ENCODE measurements around the gene POLD2. TPM values are rescaled to one million over a fixed set of nuclear protein-coding genes. Genes with fewer than 3 reads are reported as not detected.

Gene POLD2
- total and polyA plus RNA-seq, 2 of the 8 experiments (the other 6 are each of a cell fraction or from before 2014, with no cell fraction given) = 148 to 214 TPM

DNA sequence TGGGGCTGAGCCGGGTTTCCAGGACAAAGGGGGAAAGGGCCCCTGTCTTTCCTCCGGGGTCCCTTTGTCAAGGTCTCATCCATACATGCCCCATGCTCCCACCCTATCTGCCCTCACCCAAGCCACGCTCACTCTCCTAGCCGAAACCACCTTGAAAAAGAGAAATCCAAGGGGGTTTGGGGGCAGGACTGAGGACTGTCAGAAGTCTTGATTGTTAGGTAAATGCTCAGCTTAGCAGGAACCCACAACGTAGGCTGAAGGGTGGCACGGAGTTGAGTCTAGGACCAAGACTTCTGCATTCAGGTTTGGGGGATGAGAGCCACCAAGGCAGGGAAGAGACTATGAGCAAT is 57.3 kb downstream of the POLD2 start:
- H2AK5ac ChIP-seq (ENCODE audit: low read depth, low read length) = no peak overlapping the region
- H4K91ac ChIP-seq (replicated peaks; ENCODE audit: insufficient read length, low read length) = no peak overlapping the region
- no peak overlapping the region for H3K4me3 ChIP-seq (ENCODE audit: extremely low read depth in 1 of 4, insufficient read depth in 2 of 4, low read depth in 3 of 4, low read length in 4 of 4)
- no peaks in the 10 kb centered on the region for H3K9me3 ChIP-seq (ENCODE audit: insufficient read depth in 2 of 2, low read depth in 1 of 2, low read length in 1 of 2)
- H3K36me3 ChIP-seq (ENCODE audit: control insufficient read depth in 2 of 4, insufficient read depth in 4 of 4, low read length in 3 of 4) = peaks cover 0 to 6% (median 2%) of the 10 kb centered on the region in 4 experiments; a peak in 3 of 8 replicates
- H3K4me1 ChIP-seq (replicated peaks in 1 of 4; ENCODE audit: control insufficient read depth in 3 of 4, insufficient read depth in 4 of 4, low read length in 3 of 4) = peaks cover 9 to 30% (median 26%) of the 10 kb centered on the region in 4 experiments
- no peak overlapping the region for H4K8ac ChIP-seq (ENCODE audit: extremely low read depth, insufficient read depth, low read length)
- no peak overlapping the region for H2BK20ac ChIP-seq (ENCODE audit: low read length)
- FAIRE-seq (no peak), DNase-seq (ENCODE audit: low read depth in 1 of 2, low spot score in 2 of 2) (no peak)
- no peak overlapping the region for H3K27ac ChIP-seq (ENCODE audit: low read depth, low read length)
- H3K23me2 ChIP-seq (ENCODE audit: low read depth, low read length) = no peaks in the 10 kb centered on the region
- no peak overlapping the region for H3K23ac ChIP-seq (ENCODE audit: insufficient read length)
- H2AFZ ChIP-seq (ENCODE audit: low read length) = no peak overlapping the region
- no peak for TF ChIP-seq RFX5 (IDR thresholded peaks at IDR 0.05; ENCODE audit: borderline replicate concordance, low read depth, low read length)
- TF ChIP-seq SP2 (IDR thresholded peaks at IDR 0.05; ENCODE audit: low read length) = no peak
- no peak for TF ChIP-seq TCF12 (IDR thresholded peaks at IDR 0.05; ENCODE audit: low read depth, low read length)
- TF ChIP-seq TAF1 (IDR thresholded peaks at IDR 0.05; ENCODE audit: low read depth, low read length) = no peak
- no peak for TF ChIP-seq NANOG (IDR thresholded peaks at IDR 0.05; ENCODE audit: insufficient read depth, low read depth, low read length, poor library complexity, severe bottlenecking)
- no peak for TF ChIP-seq KDM4A (IDR thresholded peaks at IDR 0.05; ENCODE audit: low read depth, low read length, severe bottlenecking)
- TF ChIP-seq KDM5A (IDR thresholded peaks at IDR 0.05; ENCODE audit: low read length) = no peak
- TF ChIP-seq CREB1 (IDR thresholded peaks at IDR 0.05) = no peak
- no peak for TF ChIP-seq GABPA (IDR thresholded peaks at IDR 0.05; ENCODE audit: borderline replicate concordance, insufficient read depth, low read length)
- H3K56ac ChIP-seq (replicated peaks; ENCODE audit: insufficient read length, low read depth, low read length) = no peak overlapping the region
- no peak overlapping the region for H4K5ac ChIP-seq (ENCODE audit: insufficient read length, low read depth, low read length)
- H3K27me3 ChIP-seq (replicated peaks in 1 of 4; ENCODE audit: control insufficient read depth in 3 of 4, extremely low read depth in 1 of 4, insufficient read depth in 3 of 4, low read length in 3 of 4) = peaks cover 0 to 3% (median 0%) of the 10 kb centered on the region in 4 experiments; a peak in 2 of 7 replicates
- no peak overlapping the region for H3K18ac ChIP-seq (ENCODE audit: extremely low read depth, low read length)
- H3K79me2 ChIP-seq (ENCODE audit: control insufficient read depth in 1 of 2, insufficient read depth in 2 of 2, low read length in 2 of 2) = no peaks in the 10 kb centered on the region
- no peaks in the 10 kb centered on the region for H3K79me1 ChIP-seq (ENCODE audit: low read depth, low read length)
- no peak overlapping the region for H2BK15ac ChIP-seq (ENCODE audit: low read length)
- ChIA-PET CTCF (ENCODE audit: partially characterized antibody) (interaction anchor here (1.2 to 2.7 kb wide), 4 partner anchors 10 to 46 kb away, joined by 3 to 15 read pairs (median 7); no protein-coding TSS in a partner anchor), POLR2A (ENCODE audit: partially characterized antibody) (interaction anchor here (0.8 to 7.1 kb wide), 8 partner anchors 10 to 149 kb away, joined by 3 to 48 read pairs (median 4); partner anchors contain the start of gene DBNL)
- 69% methylated on average over 6 of the region's 6 CpGs; no CpG with 5 or more reads in 1 of the 2 experiments for WGBS, 2 experiments (ENCODE audit: extremely low coverage in 1 of 2, insufficient coverage in 1 of 2, insufficient read length in 1 of 2, insufficient replicate concordance in 2 of 2, low coverage in 1 of 2, low lambda C conversion rate in 2 of 2, missing lambda C conversion rate in 1 of 2)
- H3K9ac ChIP-seq (replicated peaks in 1 of 4; ENCODE audit: extremely low read depth in 1 of 4, low read depth in 3 of 4, low read length in 3 of 4) = 0 out of 7 replicates have a peak overlapping the region, but pooled peaks of 1 of the 4 experiments have one; percentile 12
- H3K4me2 ChIP-seq (ENCODE audit: insufficient read depth in 1 of 2, low read depth in 2 of 2, low read length in 2 of 2) = peak overlapping the region; percentile 49 to 57; a peak in 3 of 4 replicates
- H4K20me1 ChIP-seq (replicated peaks in 1 of 2; ENCODE audit: control insufficient read depth in 1 of 2, insufficient read depth in 2 of 2, low read length in 2 of 2) = peaks cover 5 to 7% of the 10 kb centered on the region in 2 experiments
- H3K4ac ChIP-seq (replicated peaks; ENCODE audit: insufficient read length, low read depth, low read length) = no peak overlapping the region
- H2BK12ac ChIP-seq (ENCODE audit: low read depth, low read length) = no peak overlapping the region; the same call in 1 of the 2 replicates
- H2BK5ac ChIP-seq (ENCODE audit: low read depth, low read length) = 0 out of 2 replicates have a peak overlapping the region, but pooled peaks have one; percentile 4
- no peak overlapping the region for H3K14ac ChIP-seq (ENCODE audit: insufficient read length)
- H2BK120ac ChIP-seq (replicated peaks; ENCODE audit: low read depth, low read length) = no peak overlapping the region

All from H1 (cell line).